HPDE6-E6E7 (cell line): ENCODE measurements around the gene SESN1.
"Not testable (repeated sequence)": the region's sequence is repeated elsewhere in the genome, so short reads cannot be mapped to it uniquely, and the experiment has no call there.

Source experiments
- DNase-seq: peaks from one replicate; pipeline ENCODE4 v3.0.0; 2011; ENCODE audit warnings: missing footprints; ENCODE audit errors: extremely low spot score

SESN1 gene

GRCh38 chr6:109094416-109095035 lies at the start of gene SESN1:
Gene SESN1, minus strand, starts transcription at chr6:109094846. Its CDS starts 773 bp downstream, at chr6:109094073.
- DNase-seq, result peak; percentile 91

GRCh38 chr6:109143191-109143590 lies 48.5 kb upstream of the SESN1 start:
- DNase-seq, result no peak

- not testable (repeated sequence) for DNase-seq
These were observed 47.4 kb upstream of the SESN1 start for GRCh38 chr6:109142067-109142466.

- DNase-seq, result peak; percentile 32
These were observed 44.5 kb upstream of the SESN1 start for GRCh38 chr6:109139109-109139508.

- not testable (repeated sequence) for DNase-seq
These were observed 41.9 kb upstream of the SESN1 start for GRCh38 chr6:109136530-109136929.

- DNase-seq, result not testable (repeated sequence)
These were observed 41.4 kb upstream of the SESN1 start for GRCh38 chr6:109136039-109136438.

- DNase-seq, result not testable (repeated sequence)
These were observed 41.0 kb upstream of the SESN1 start for GRCh38 chr6:109135600-109135999.

GRCh38 chr6:109130065-109130464 lies 35.4 kb upstream of the SESN1 start:
- no peak for DNase-seq

GRCh38 chr6:109125504-109125903 lies 30.9 kb upstream of the SESN1 start:
- DNase-seq, result no peak

- no peak for DNase-seq
These were observed 29.6 kb upstream of the SESN1 start for GRCh38 chr6:109124219-109124618.

- DNase-seq, result no peak
These were observed 26.8 kb upstream of the SESN1 start for GRCh38 chr6:109121411-109121810.

GRCh38 chr6:109118871-109119354 lies 24.3 kb upstream of the SESN1 start:
- DNase-seq, result no peak

- no peak for DNase-seq
These were observed 23.7 kb upstream of the SESN1 start for GRCh38 chr6:109118337-109118736.

- DNase-seq, result no peak
These were observed 22.8 kb upstream of the SESN1 start for GRCh38 chr6:109117346-109118035.

GRCh38 chr6:109112663-109113062 lies 18.0 kb upstream of the SESN1 start:
- DNase-seq, result not testable (repeated sequence)

GRCh38 chr6:109109663-109110062 lies 15.0 kb upstream of the SESN1 start:
- DNase-seq, result not testable (repeated sequence)

GRCh38 chr6:109105681-109106080 lies 11.0 kb upstream of the SESN1 start:
- no peak for DNase-seq

GRCh38 chr6:109104512-109104911 lies 9.9 kb upstream of the SESN1 start:
- DNase-seq, result no peak

- no peak for DNase-seq
These were observed 9.3 kb upstream of the SESN1 start for GRCh38 chr6:109103942-109104341.

- DNase-seq, result no peak
These were observed 8.1 kb upstream of the SESN1 start for GRCh38 chr6:109102762-109103161.

GRCh38 chr6:109097661-109098060 lies 3.0 kb upstream of the SESN1 start:
- DNase-seq, result no peak

- DNase-seq, result no peak
These were observed 1.6 kb upstream of the SESN1 start for GRCh38 chr6:109096208-109096607.

GRCh38 chr6:109095835-109096084 lies 1.1 kb upstream of the SESN1 start:
- no peak for DNase-seq
